ENCODE results near the gene BICDL1. TPM values are rescaled to one million over a fixed set of nuclear protein-coding genes. Genes with fewer than 3 reads are reported as not detected.

Gene BICDL1
- total and polyA plus RNA-seq, 2 donors (not counting 3 experiments of a cell fraction or from before 2014, with no cell fraction given), result 0.19 TPM; not detected in 1

GRCh38 chr12:120134307-120134980, 145.4 kb downstream of the BICDL1 start:
- no peak for FAIRE-seq
- dilution Hi-C loops (cut with MboI; ENCODE audit: extremely low pct_ligation_motif_present, low sequenced_read_pairs), result no loop called here
- CTCF ChIA-PET, result no interaction called here

GRCh38 chr12:120136093-120136770, 147.2 kb downstream of the BICDL1 start:
- dilution Hi-C loops (cut with MboI; ENCODE audit: extremely low pct_ligation_motif_present, low sequenced_read_pairs) (no loop called here), intact Hi-C loops (cut with micrococcal nuclease) (no loop called here)
- BruUV-seq (replicated peaks), result no TSS peak
- no peak overlapping the region for H2AFZ ChIP-seq (ENCODE audit: low read depth, low read length)
- no peaks in the 10 kb centered on the region for H3K9me3 ChIP-seq (replicated peaks; ENCODE audit: control insufficient read depth, insufficient read depth, low read length)
- no peak overlapping the region for H3K27ac ChIP-seq (ENCODE audit: insufficient read depth, low read depth, low read length)
- FAIRE-seq, result no peak
- H3K27me3 ChIP-seq (ENCODE audit: control insufficient read depth in 2 of 2, insufficient read depth in 2 of 2, low read length in 2 of 2), result no peaks in the 10 kb centered on the region
- no peak overlapping the region for H3K9ac ChIP-seq (replicated peaks; ENCODE audit: extremely low read depth, insufficient read depth, low read length)
- no peaks in the 10 kb centered on the region for H3K4me1 ChIP-seq (ENCODE audit: control insufficient read depth, extremely low read depth, insufficient read depth, low read length)
- H3K79me2 ChIP-seq (ENCODE audit: control insufficient read depth, insufficient read depth, low read length), result no peaks in the 10 kb centered on the region
- H3K4me3 ChIP-seq (replicated peaks in 1 of 3; ENCODE audit: insufficient read depth in 1 of 3, low read depth in 1 of 3, low read length in 3 of 3), result no peak overlapping the region
- peaks cover 27 to 67% of the 10 kb centered on the region in 2 experiments for H3K36me3 ChIP-seq (ENCODE audit: control insufficient read depth in 2 of 2, extremely low read depth in 1 of 2, insufficient read depth in 2 of 2, low read length in 2 of 2)
- no peak for DNase-seq (ENCODE audit: low read depth, low spot score)
- no peak for TF ChIP-seq MYC (IDR thresholded peaks at IDR 0.05; ENCODE audit: low read depth, low read length)
- TF ChIP-seq POLR2AphosphoS5 (IDR thresholded peaks at IDR 0.05; ENCODE audit: insufficient read depth, low read depth, low read length), result no peak
- TF ChIP-seq MAX (IDR thresholded peaks at IDR 0.05; ENCODE audit: insufficient read depth, insufficient read length), result no peak
- TF ChIP-seq EZH2 (IDR thresholded peaks at IDR 0.05; ENCODE audit: borderline replicate concordance, low read depth, low read length, severe bottlenecking), result no peak
- no peak for TF ChIP-seq CTCF (IDR thresholded peaks at IDR 0.05; ENCODE audit: extremely low read depth in 1 of 2, insufficient read depth in 1 of 2, low read depth in 1 of 2, low read length in 2 of 2)
- TF ChIP-seq POLR2A (IDR thresholded peaks at IDR 0.05; ENCODE audit: low read depth, low read length), result no peak
- TF ChIP-seq JUN (IDR thresholded peaks at IDR 0.05; ENCODE audit: borderline replicate concordance, insufficient read depth, insufficient read length, low read depth), result no peak
- no peak for TF ChIP-seq FOS (IDR thresholded peaks at IDR 0.05; ENCODE audit: borderline replicate concordance, insufficient read depth, low read length)
- TF ChIP-seq GATA2 (IDR thresholded peaks at IDR 0.05; ENCODE audit: insufficient read depth, insufficient read length, low read depth, low read length), result no peak
- ChIA-PET POLR2A (no interaction called here), CTCF (no interaction called here)
- no peaks in the 10 kb centered on the region for H4K20me1 ChIP-seq (replicated peaks; ENCODE audit: control insufficient read depth, extremely low read depth, insufficient read depth, low read length)
- H3K9me1 ChIP-seq (replicated peaks; ENCODE audit: control insufficient read depth, extremely low read depth, insufficient read depth, low read length), result no peaks in the 10 kb centered on the region
- H3K4me2 ChIP-seq (ENCODE audit: insufficient read depth, low read length), result no peak overlapping the region

More at GRCh38 chr12:120134307-120134980, 145.4 kb downstream of the BICDL1 start:
- Histone ChIP-seq H3K4me2 (ENCODE audit: insufficient read depth, low read length) (no peak overlapping the region), H3K9me1 (replicated peaks; ENCODE audit: control insufficient read depth, extremely low read depth, insufficient read depth, low read length) (no peaks in the 10 kb centered on the region), H3K27me3 (ENCODE audit: control insufficient read depth in 2 of 2, insufficient read depth in 2 of 2, low read length in 2 of 2) (no peaks in the 10 kb centered on the region), H3K9ac (replicated peaks; ENCODE audit: extremely low read depth, insufficient read depth, low read length) (no peak overlapping the region), H3K27ac (ENCODE audit: insufficient read depth, low read depth, low read length) (no peak overlapping the region), H4K20me1 (replicated peaks; ENCODE audit: control insufficient read depth, extremely low read depth, insufficient read depth, low read length) (no peaks in the 10 kb centered on the region), H3K9me3 (replicated peaks; ENCODE audit: control insufficient read depth, insufficient read depth, low read length) (no peaks in the 10 kb centered on the region), H3K36me3 (ENCODE audit: control insufficient read depth in 2 of 2, extremely low read depth in 1 of 2, insufficient read depth in 2 of 2, low read length in 2 of 2) (peaks cover 29 to 69% of the 10 kb centered on the region in 2 experiments), H3K4me1 (ENCODE audit: control insufficient read depth, extremely low read depth, insufficient read depth, low read length) (no peaks in the 10 kb centered on the region), H2AFZ (ENCODE audit: low read depth, low read length) (no peak overlapping the region), H3K79me2 (ENCODE audit: control insufficient read depth, insufficient read depth, low read length) (no peaks in the 10 kb centered on the region), H3K4me3 (replicated peaks in 1 of 3; ENCODE audit: insufficient read depth in 1 of 3, low read depth in 1 of 3, low read length in 3 of 3) (no peak overlapping the region)
- BruUV-seq (replicated peaks), result no TSS peak
- no peak for TF ChIP-seq MYC (IDR thresholded peaks at IDR 0.05; ENCODE audit: low read depth, low read length)
- no peak for DNase-seq (ENCODE audit: low read depth, low spot score)
- POLR2A ChIA-PET, result no interaction called here
- intact Hi-C loops (cut with micrococcal nuclease), result no loop called here

Measured in endothelial cell of umbilical vein (primary cell).